ENCODE data around the gene LHX4. TPM values are rescaled to one million over a fixed set of nuclear protein-coding genes. Genes with fewer than 3 reads are reported as not detected.

Gene LHX4
- total RNA-seq, 2 experiments from 2014 or later, result not detected

DNA sequence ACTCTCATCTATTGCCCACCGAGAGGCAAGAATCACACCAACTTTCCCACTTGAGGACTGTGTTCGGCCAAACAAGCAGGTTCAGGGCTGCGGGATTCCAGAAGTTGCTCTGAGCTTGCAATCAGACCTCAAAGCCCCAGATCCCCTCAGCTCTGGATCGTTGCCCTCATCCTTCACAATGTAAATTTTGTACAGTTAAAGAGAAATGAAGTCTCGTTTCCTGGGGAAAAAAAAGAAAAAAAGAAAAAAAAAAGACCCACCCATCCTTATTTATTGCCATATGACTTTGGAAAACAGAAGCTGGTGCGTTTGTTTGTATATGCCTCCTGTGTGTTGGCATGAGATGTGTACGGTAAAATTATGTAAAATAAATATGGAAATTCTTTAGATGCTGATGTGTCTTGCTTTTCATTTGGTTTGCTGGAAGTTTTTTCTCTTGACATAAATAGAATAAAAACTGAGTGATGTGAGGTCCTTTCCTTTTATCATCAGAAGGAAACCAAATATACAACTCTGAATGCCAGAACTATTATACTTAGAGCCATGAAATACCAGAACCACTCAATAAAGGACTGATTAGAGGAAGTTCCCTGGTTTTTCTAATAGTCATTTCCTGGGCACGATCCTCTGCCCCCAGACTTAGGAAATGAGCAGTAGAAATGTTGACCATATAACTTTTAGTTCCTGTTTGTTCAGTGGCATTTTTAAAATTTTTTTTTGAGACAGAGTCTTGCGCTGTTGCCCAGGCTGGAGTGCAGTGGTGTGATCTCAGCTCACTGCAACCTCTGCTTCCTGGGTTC is 48.7 kb downstream of the LHX4 start:
- CTCF ChIA-PET, result interaction anchor here (0.9 kb wide), 1 partner anchor 26 kb away, joined by 3 read pairs; no protein-coding TSS in a partner anchor
- peaks cover 17% of the 10 kb centered on the region for H3K36me3 Mint-ChIP-seq (ENCODE audit: low read depth)
- H3K9me3 Mint-ChIP-seq, result no peaks in the 10 kb centered on the region
- intact Hi-C loops (cut with micrococcal nuclease), result no loop called here
- H3K27me3 Mint-ChIP-seq (ENCODE audit: low read depth), result no peaks in the 10 kb centered on the region
- DNase-seq, result no peak
- H3K27ac Mint-ChIP-seq, result no peak overlapping the region
- H3K4me1 Mint-ChIP-seq (ENCODE audit: low read depth), result no peaks in the 10 kb centered on the region
- no peak overlapping the region for H3K4me3 Mint-ChIP-seq

DNA sequence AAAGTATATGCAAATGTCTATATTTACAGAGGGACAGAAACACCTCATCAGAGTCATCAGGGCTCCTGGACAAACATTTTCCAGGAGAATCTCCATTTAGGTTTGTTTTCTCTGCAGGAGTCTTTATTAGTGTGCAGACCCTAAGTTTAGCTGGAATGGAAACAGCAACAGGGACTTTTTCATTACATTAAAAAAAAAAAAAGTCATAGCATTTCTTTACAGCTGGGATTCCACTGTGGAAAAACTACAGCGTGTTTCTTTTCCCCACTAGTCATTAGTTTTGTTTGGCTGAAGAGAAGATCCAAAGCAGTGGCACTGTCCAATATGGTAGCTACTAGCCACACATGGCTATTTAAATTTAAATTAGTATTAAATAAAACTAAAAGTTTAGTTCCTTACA is 49.6 kb downstream of the LHX4 start:
- Mint-ChIP-seq H3K9me3 (no peaks in the 10 kb centered on the region), H3K27ac (no peak overlapping the region), H3K27me3 (ENCODE audit: low read depth) (no peaks in the 10 kb centered on the region), H3K4me3 (no peak overlapping the region), H3K36me3 (ENCODE audit: low read depth) (peaks cover 25% of the 10 kb centered on the region), H3K4me1 (ENCODE audit: low read depth) (no peaks in the 10 kb centered on the region)
- DNase-seq, result no peak
- intact Hi-C loops (cut with micrococcal nuclease), result no loop called here
- CTCF ChIA-PET, result interaction anchor here (0.7 kb wide), 1 partner anchor 35 kb away, joined by 4 read pairs; no protein-coding TSS in a partner anchor

GRCh38 chr1:180280617-180281016 is 50.6 kb downstream of the LHX4 start:
- no peak overlapping the region for H3K27ac Mint-ChIP-seq
- H3K4me1 Mint-ChIP-seq (ENCODE audit: low read depth), result no peaks in the 10 kb centered on the region
- no peak for DNase-seq
- no peaks in the 10 kb centered on the region for H3K9me3 Mint-ChIP-seq
- H3K27me3 Mint-ChIP-seq (ENCODE audit: low read depth), result no peaks in the 10 kb centered on the region
- intact Hi-C loops (cut with micrococcal nuclease), result no loop called here
- CTCF ChIA-PET, result no interaction called here
- H3K4me3 Mint-ChIP-seq, result no peak overlapping the region
- peaks cover 23% of the 10 kb centered on the region for H3K36me3 Mint-ChIP-seq (ENCODE audit: low read depth)

GRCh38 chr1:180281490-180281889 is 51.4 kb downstream of the LHX4 start:
- H3K36me3 Mint-ChIP-seq (ENCODE audit: low read depth), result peaks cover 23% of the 10 kb centered on the region
- H3K27me3 Mint-ChIP-seq (ENCODE audit: low read depth), result no peaks in the 10 kb centered on the region
- no peaks in the 10 kb centered on the region for H3K4me1 Mint-ChIP-seq (ENCODE audit: low read depth)
- CTCF ChIA-PET, result no interaction called here
- intact Hi-C loops (cut with micrococcal nuclease), result no loop called here
- H3K27ac Mint-ChIP-seq, result no peak overlapping the region
- no peak overlapping the region for H3K4me3 Mint-ChIP-seq
- DNase-seq, result no peak
- H3K9me3 Mint-ChIP-seq, result no peaks in the 10 kb centered on the region

- DNase-seq, result no peak
- Mint-ChIP-seq H3K36me3 (ENCODE audit: low read depth) (peaks cover 23% of the 10 kb centered on the region), H3K9me3 (no peaks in the 10 kb centered on the region), H3K27ac (no peak overlapping the region), H3K4me1 (ENCODE audit: low read depth) (no peaks in the 10 kb centered on the region), H3K27me3 (ENCODE audit: low read depth) (no peaks in the 10 kb centered on the region), H3K4me3 (no peak overlapping the region)
- intact Hi-C loops (cut with micrococcal nuclease), result no loop called here
- CTCF ChIA-PET, result no interaction called here
These were observed 52.5 kb downstream of the LHX4 start for GRCh38 chr1:180282401-180283044.

DNA sequence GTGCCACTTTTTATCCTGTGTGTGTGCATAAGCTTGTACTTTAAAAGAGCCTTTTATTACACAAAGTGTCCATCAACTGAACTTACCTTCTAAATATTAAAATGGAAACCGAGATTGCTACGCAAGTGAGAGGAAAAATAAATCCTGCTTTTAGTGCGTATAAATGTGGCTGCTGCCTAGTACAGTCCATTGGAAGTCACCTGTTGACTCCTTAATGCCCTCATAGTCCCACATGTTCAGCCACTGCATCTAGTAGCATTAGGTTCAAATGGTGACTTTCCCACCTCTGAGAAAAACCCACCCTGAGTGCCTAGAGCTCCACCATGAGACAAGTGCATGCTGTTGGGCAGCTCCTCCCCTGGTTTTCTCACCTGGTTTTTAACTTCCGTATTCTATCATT is 53.0 kb downstream of the LHX4 start:
- no peak for DNase-seq
- intact Hi-C loops (cut with micrococcal nuclease), result no loop called here
- Mint-ChIP-seq H3K9me3 (no peaks in the 10 kb centered on the region), H3K27ac (no peak overlapping the region), H3K4me1 (ENCODE audit: low read depth) (no peaks in the 10 kb centered on the region), H3K36me3 (ENCODE audit: low read depth) (peaks cover 25% of the 10 kb centered on the region), H3K4me3 (no peak overlapping the region), H3K27me3 (ENCODE audit: low read depth) (no peaks in the 10 kb centered on the region)
- CTCF ChIA-PET, result no interaction called here

DNA sequence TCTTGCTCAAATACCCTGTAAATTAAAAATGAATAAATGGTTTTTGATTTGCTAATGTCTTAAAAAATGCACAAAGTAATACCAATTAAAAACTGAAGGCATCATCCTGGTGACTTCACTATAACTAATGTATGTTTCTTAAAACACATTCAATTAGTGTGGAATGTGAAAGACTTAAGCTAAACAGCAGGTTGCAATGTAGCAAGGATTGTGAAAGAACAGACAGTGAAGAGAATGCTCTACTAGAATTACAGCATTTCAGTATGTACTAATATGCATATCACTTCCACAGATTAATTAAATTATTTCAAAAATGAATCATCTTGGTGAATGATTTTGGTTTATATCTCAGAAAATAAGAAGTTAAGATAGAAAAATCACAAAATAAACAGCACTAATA is 56.4 kb downstream of the LHX4 start:
- Mint-ChIP-seq H3K27me3 (ENCODE audit: low read depth) (no peaks in the 10 kb centered on the region), H3K9me3 (no peaks in the 10 kb centered on the region), H3K27ac (no peak overlapping the region), H3K4me3 (no peak overlapping the region), H3K36me3 (ENCODE audit: low read depth) (peaks cover 15% of the 10 kb centered on the region), H3K4me1 (ENCODE audit: low read depth) (peaks cover 17% of the 10 kb centered on the region)
- CTCF ChIA-PET, result interaction anchor here (0.9 to 1.8 kb wide), 2 partner anchors 33 to 118 kb away, joined by 3 to 6 read pairs; no protein-coding TSS in a partner anchor
- intact Hi-C loops (cut with micrococcal nuclease), result no loop called here
- DNase-seq, result no peak

- no peak overlapping the region for H3K27ac Mint-ChIP-seq
- no peaks in the 10 kb centered on the region for H3K27me3 Mint-ChIP-seq (ENCODE audit: low read depth)
- peaks cover 21% of the 10 kb centered on the region for H3K4me1 Mint-ChIP-seq (ENCODE audit: low read depth)
- H3K36me3 Mint-ChIP-seq (ENCODE audit: low read depth), result peaks cover 12% of the 10 kb centered on the region
- no peak for DNase-seq
- H3K9me3 Mint-ChIP-seq, result no peaks in the 10 kb centered on the region
- intact Hi-C loops (cut with micrococcal nuclease), result no loop called here
- CTCF ChIA-PET, result no interaction called here
- no peak overlapping the region for H3K4me3 Mint-ChIP-seq
These were observed 58.1 kb downstream of the LHX4 start for GRCh38 chr1:180287988-180288705.

DNA sequence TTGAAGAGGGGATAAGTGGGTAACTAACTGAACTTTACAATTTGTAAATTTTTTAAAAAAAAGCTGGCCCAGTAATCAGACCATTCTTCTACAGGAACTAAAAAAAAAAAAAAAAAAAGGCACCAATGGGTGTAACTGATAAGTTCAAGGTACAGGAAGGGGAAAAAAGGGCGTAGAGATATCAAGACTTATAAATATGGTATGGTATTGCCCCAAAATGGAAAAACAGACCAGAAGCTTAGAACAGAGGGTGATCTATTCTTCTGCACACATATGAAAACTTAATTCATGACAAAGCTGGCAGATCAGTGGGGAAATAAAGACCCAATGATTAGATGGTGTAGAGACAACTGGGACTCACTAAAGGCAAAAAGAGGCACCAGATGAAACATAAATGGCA is 58.9 kb downstream of the LHX4 start:
- DNase-seq, result no peak
- CTCF ChIA-PET, result no interaction called here
- Mint-ChIP-seq H3K27me3 (ENCODE audit: low read depth) (no peaks in the 10 kb centered on the region), H3K27ac (no peak overlapping the region), H3K36me3 (ENCODE audit: low read depth) (peaks cover 13% of the 10 kb centered on the region), H3K4me1 (ENCODE audit: low read depth) (peaks cover 21% of the 10 kb centered on the region), H3K4me3 (no peak overlapping the region), H3K9me3 (no peaks in the 10 kb centered on the region)
- intact Hi-C loops (cut with micrococcal nuclease), result no loop called here

- no peak overlapping the region for H3K4me3 Mint-ChIP-seq
- H3K27ac Mint-ChIP-seq, result no peak overlapping the region
- H3K9me3 Mint-ChIP-seq, result no peaks in the 10 kb centered on the region
- H3K36me3 Mint-ChIP-seq (ENCODE audit: low read depth), result peaks cover 12% of the 10 kb centered on the region
- intact Hi-C loops (cut with micrococcal nuclease), result loop anchor here (10.0 kb wide), 1 partner anchor 124 kb away; no protein-coding TSS in a partner anchor
- H3K27me3 Mint-ChIP-seq (ENCODE audit: low read depth), result no peaks in the 10 kb centered on the region
- H3K4me1 Mint-ChIP-seq (ENCODE audit: low read depth), result peaks cover 21% of the 10 kb centered on the region
- DNase-seq, result no peak
- CTCF ChIA-PET, result no interaction called here
These were observed 60.4 kb downstream of the LHX4 start for GRCh38 chr1:180290265-180291001.

- H3K36me3 Mint-ChIP-seq (ENCODE audit: low read depth), result peaks cover 15% of the 10 kb centered on the region
- intact Hi-C loops (cut with micrococcal nuclease), result loop anchor here (10.0 kb wide), 1 partner anchor 124 kb away; no protein-coding TSS in a partner anchor
These were observed 60.9 kb downstream of the LHX4 start for GRCh38 chr1:180291004-180291403.

DNA sequence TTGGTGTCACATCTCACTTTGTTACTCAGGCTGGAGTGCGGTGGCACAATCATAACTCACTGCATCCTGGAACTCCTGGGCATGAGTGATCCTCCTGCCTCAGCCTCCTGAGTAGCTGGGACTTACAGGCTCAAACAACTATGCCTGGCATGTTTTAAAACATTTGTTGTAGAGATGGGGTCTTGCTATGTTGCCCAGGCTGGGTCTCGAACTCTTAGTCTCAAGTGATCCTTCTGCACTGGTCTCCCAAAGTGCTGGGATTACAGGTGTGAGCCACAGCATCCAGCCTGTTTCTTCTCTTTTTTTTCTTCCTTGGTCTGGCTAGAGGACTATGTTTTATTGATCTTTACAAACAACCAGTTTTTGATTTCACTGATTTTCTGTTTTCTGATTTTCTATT is 64.6 kb downstream of the LHX4 start:
- H3K9me3 Mint-ChIP-seq, result no peaks in the 10 kb centered on the region
- no peak overlapping the region for H3K27ac Mint-ChIP-seq
- H3K36me3 Mint-ChIP-seq (ENCODE audit: low read depth), result peaks cover 16% of the 10 kb centered on the region
- no peaks in the 10 kb centered on the region for H3K27me3 Mint-ChIP-seq (ENCODE audit: low read depth)
- H3K4me3 Mint-ChIP-seq, result no peak overlapping the region
- intact Hi-C loops (cut with micrococcal nuclease), result loop anchor here (10.0 kb wide), 1 partner anchor 120 kb away; no protein-coding TSS in a partner anchor
- no peak for DNase-seq
- H3K4me1 Mint-ChIP-seq (ENCODE audit: low read depth), result peaks cover 31% of the 10 kb centered on the region
- CTCF ChIA-PET, result no interaction called here

More at GRCh38 chr1:180291004-180291403, 60.9 kb downstream of the LHX4 start:
- Mint-ChIP-seq H3K4me3 (no peak overlapping the region), H3K27ac (no peak overlapping the region), H3K27me3 (ENCODE audit: low read depth) (no peaks in the 10 kb centered on the region), H3K9me3 (no peaks in the 10 kb centered on the region), H3K4me1 (ENCODE audit: low read depth) (peaks cover 25% of the 10 kb centered on the region)
- CTCF ChIA-PET, result no interaction called here
- no peak for DNase-seq

Measured in activated naive CD4-positive, alpha-beta T cell treated with anti-CD3 and anti-CD28 coated beads for 36 hours (primary cell).